WI38 (cell line): ENCODE data around the gene LBP.
"Not testable (repeated sequence)": the region's sequence is repeated elsewhere in the genome, so short reads cannot be mapped to it uniquely, and the experiment has no call there.

Experiments used
- H3K4me3 ChIP-seq: 2 replicates; pipeline ENCODE4 v1.5.1; 2011; ENCODE audit warnings: low read depth, mild to moderate bottlenecking, control low read depth, low read length
- CTCF ChIP-seq: IDR thresholded peaks from 2 replicates; pipeline ENCODE4 v1.5.1; 2012; ENCODE audit warnings: low read depth, mild to moderate bottlenecking, control low read depth, low read length

LBP gene

GRCh38 chr20:38311091-38311490 is 35.2 kb upstream of the LBP start:
- no peak for TF ChIP-seq CTCF
- no peak overlapping the region for H3K4me3 ChIP-seq

GRCh38 chr20:38311491-38311890 is 34.8 kb upstream of the LBP start:
- no peak for TF ChIP-seq CTCF
- no peak overlapping the region for H3K4me3 ChIP-seq

GRCh38 chr20:38313676-38314075 is 32.6 kb upstream of the LBP start:
- no peak overlapping the region for H3K4me3 ChIP-seq
- no peak for TF ChIP-seq CTCF

- H3K4me3 ChIP-seq, result not testable (repeated sequence)
These were observed 31.9 kb upstream of the LBP start for GRCh38 chr20:38314350-38314749.

GRCh38 chr20:38315290-38315966 is 30.9 kb upstream of the LBP start:
- peak; percentile 23 for TF ChIP-seq CTCF

GRCh38 chr20:38316341-38316740 is 29.9 kb upstream of the LBP start:
- TF ChIP-seq CTCF, result no peak
- no peak overlapping the region for H3K4me3 ChIP-seq

More at GRCh38 chr20:38315290-38315966, 30.9 kb upstream of the LBP start:
- H3K4me3 ChIP-seq, result no peak overlapping the region

GRCh38 chr20:38317422-38317821 is 28.9 kb upstream of the LBP start:
- no peak overlapping the region for H3K4me3 ChIP-seq
- no peak for TF ChIP-seq CTCF

GRCh38 chr20:38320221-38320620 is 26.1 kb upstream of the LBP start:
- H3K4me3 ChIP-seq, result no peak overlapping the region
- no peak for TF ChIP-seq CTCF
